ENCODE results near the gene EIF4E.
A peak's percentile ranks its signal among the peaks of the same experiment; 100 is the strongest.
"Not testable (repeated sequence)": the region's sequence is repeated elsewhere in the genome, so short reads cannot be mapped to it uniquely, and the experiment has no call there.

The EIF4E gene

GRCh38 chr4:98872120-98872906 is 56.6 kb downstream of the EIF4E start:
- DNase-seq: not testable (repeated sequence)

- no peak for DNase-seq
Measured at GRCh38 chr4:98867648-98868047, 61.3 kb downstream of the EIF4E start.

- no peak for DNase-seq
Measured at GRCh38 chr4:98865059-98865458, 63.9 kb downstream of the EIF4E start.

- DNase-seq: peak; percentile 46
Measured at GRCh38 chr4:98864560-98864959, 64.4 kb downstream of the EIF4E start.

GRCh38 chr4:98862371-98862770 is 66.6 kb downstream of the EIF4E start:
- DNase-seq: no peak

GRCh38 chr4:98861100-98861884 is 67.6 kb downstream of the EIF4E start:
- no peak for DNase-seq

DNA sequence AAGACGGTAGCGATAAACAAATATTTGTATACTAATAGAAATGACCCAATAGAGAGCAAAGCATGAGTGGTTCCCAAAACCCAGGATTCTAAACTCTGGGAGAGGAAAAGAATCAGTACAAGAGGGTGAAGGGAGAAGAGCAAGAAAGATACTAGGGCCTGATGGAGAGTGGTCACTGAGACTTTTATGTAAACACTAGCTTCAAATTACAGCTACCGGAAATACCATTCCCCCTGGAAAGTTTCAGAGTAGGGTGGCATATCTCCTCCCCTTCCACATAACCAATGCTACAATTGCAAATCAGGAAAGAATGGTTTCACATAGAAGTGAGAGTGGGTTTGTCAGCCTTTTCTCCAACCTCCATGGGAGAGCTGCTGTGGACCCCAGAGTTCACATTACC is 77.1 kb downstream of the EIF4E start:
- no peak for DNase-seq

- DNase-seq: no peak
Measured at GRCh38 chr4:98850937-98851336, 78.0 kb downstream of the EIF4E start.

DNA sequence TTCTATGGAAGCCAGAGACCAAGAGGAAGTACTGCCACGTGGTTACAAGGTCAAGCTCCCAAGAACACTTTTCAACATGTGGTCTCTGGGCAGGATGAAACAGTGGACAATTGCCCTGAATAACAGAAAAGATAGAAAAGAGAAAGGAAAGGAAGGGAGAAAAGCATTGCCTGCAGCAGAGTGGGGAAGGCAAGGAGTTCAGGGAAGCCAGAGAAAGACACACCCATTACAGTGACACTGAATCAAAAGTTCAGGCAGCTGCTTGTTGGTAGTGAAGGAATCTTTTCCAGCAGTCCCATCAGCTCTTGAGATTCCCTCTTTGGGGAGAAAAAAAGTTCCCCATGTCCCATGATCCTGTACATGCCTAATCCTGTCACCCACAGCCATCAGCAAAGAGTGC is 80.5 kb downstream of the EIF4E start:
- no peak for DNase-seq

DNA sequence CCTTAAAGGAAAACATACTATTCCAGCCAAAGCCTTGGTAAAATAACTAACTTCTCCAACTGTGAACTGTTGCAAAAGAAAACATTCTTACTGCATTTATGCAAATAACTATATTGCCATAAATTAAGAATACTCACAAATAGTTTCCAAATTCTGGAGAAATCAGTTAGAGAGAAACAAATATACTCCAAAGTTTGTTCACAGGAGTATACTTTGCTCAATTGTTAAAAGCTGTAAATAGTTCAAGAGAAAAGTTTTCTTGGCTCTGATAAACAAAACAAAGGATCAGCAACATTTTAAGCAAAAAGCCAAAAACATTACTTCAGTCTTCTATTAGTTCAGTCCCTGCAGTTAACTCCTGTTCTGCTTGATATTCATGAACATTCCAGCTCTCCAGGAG is 83.0 kb downstream of the EIF4E start:
- no peak for DNase-seq

DNA sequence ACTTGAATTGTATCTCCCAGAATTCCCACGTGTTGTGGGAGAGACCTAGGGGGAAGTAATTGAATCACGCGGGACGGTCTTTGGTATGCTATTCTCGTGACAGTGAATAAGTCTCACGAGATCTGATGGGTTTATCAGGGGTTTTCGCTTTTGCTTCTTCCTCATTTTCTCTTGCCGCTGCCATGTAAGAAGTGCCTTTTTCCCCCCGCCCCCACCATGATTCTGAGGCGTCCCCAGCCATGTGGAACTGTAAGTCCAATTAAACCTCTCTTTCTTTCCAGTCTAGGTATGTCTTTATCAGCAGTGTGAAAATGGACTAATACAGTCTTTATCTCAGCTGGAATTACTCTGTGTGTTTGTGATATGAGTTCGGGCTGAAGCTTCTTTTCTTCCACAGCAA is 86.0 kb downstream of the EIF4E start:
- not testable (repeated sequence) for DNase-seq

DNA sequence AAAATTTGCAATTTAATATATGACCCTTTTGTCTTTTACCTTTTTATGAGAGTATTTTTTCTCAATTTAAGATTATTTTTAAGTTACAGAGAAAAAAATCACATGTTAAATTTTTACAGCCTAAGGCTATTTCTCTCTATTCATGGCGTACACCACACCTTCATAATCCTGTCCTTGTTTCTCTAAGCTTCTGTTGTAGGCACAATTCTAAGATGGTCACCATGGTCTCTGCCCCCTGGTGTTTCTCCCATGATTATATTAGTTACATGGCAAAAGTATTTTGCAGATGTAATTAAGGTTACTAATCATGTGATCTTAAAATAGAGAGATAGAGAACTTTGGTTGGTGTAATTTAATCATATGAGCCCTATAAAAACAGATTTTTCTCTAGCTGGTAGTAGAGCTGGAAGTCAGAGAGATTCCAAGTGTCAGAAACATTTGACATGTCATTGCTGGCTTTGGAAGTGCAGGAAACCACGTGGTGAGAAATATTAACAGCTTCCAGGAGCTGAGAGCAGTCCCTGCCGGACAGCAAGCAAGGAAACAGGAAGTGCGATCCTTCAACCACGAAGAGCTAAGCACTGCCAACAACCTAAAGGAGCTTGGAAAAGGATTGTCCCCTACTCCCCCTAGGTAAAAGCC is 89.8 kb downstream of the EIF4E start:
- no peak for DNase-seq

DNA sequence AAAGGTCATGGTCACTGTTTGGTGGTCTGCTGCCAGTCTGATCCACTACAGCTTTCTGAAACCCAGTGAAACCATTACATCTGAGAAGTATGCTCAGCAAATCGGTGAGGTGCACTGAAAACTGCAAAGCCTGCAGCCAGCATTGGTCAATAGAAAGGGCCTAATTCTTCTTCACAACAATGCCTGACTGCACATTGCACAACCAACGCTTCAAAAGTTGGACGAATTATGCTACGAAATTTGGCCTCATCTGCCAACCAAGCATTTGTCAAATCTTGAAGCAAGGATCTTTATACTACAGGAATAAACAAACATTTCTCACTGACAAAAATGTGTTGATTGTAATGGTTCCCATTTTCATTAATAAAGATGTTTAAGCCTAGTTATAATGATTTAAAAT is 90.4 kb downstream of the EIF4E start:
- no peak for DNase-seq

DNA sequence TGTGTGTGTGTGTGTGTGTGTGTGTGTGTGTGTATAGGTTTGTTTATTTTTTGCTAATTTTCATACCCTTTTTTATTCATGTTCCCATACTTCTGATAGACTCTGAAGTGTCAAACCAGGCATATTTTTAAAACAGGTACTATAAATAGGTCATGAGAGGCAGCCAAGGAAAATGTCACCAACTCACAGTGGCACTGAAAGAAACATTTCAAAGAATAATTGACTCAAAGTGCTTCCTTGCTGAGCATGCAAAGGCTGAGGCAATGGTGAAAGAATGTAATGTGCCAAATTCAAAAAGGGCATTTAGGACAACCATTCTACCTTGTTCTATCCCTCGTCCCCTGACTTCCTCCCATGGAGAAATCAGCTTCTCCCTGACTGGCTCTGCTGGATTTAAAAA is 95.5 kb downstream of the EIF4E start:
- no peak for DNase-seq

GRCh38 chr4:98831036-98831435 is 97.9 kb downstream of the EIF4E start:
- DNase-seq: not testable (repeated sequence)

Data from stimulated activated CD4-positive, alpha-beta T cell treated with anti-CD3 and anti-CD28 coated beads, Interleukin-1b, Interleukin-23, amount 100 ng/mL, for 48 hours (primary cell).